Endothelial cell of coronary artery (primary cell): Measurements from ENCODE around the gene MEIOB. TPM values are rescaled to one million over a fixed set of nuclear protein-coding genes. Genes with fewer than 3 reads are reported as not detected.

ENCODE experiments used
- total RNA-seq: library from RNA; depleted of rRNA; stranded (reverse); fragments of >200 nt; gene quantifications from 2 replicates; pipeline ENCODE4 v1.2.3, GENCODE V29; 2014

The MEIOB gene, protein sequence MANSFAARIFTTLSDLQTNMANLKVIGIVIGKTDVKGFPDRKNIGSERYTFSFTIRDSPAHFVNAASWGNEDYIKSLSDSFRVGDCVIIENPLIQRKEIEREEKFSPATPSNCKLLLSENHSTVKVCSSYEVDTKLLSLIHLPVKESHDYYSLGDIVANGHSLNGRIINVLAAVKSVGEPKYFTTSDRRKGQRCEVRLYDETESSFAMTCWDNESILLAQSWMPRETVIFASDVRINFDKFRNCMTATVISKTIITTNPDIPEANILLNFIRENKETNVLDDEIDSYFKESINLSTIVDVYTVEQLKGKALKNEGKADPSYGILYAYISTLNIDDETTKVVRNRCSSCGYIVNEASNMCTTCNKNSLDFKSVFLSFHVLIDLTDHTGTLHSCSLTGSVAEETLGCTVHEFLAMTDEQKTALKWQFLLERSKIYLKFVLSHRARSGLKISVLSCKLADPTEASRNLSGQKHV
- total RNA-seq, result under 0.01 TPM in 1 of 2 replicates, not detected in the other

DNA sequence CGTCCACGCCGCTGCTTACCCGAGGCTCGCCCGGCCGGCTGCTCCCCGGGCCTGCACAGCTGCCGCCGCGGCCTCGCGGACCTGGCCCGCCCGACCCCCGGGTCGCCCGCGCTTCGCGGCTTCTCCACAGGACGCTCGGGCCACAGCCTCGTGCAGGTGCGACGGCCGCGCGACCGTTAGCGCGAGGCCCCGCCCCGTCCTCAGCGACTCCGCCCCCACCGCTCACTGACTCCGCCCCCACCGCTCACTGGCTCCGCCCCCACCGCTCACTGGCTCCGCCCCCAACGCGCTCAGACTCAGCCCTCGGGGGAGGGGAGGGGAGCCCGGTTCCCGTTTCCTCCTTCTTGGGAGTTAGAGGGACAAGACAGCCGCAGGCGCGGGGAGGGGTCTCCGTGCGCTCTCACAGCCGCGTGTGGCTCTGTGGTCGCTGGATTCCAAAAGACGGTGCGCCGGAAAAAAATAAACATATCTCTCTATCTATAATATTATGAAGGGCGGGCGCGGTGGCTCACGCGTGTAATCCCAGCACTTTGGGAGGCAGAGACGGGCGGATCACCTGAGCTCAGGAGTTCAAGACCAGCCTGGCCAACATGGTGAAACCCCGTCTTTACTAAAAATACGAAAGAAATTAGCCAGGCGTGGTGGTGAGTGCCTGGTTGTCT, at the start of gene MEIOB:
TSS of gene MEIOB (minus strand) at position 191 of the 662 bp plus-strand sequence. CDS start 3,989 bp downstream, outside the sequence.

DNA sequence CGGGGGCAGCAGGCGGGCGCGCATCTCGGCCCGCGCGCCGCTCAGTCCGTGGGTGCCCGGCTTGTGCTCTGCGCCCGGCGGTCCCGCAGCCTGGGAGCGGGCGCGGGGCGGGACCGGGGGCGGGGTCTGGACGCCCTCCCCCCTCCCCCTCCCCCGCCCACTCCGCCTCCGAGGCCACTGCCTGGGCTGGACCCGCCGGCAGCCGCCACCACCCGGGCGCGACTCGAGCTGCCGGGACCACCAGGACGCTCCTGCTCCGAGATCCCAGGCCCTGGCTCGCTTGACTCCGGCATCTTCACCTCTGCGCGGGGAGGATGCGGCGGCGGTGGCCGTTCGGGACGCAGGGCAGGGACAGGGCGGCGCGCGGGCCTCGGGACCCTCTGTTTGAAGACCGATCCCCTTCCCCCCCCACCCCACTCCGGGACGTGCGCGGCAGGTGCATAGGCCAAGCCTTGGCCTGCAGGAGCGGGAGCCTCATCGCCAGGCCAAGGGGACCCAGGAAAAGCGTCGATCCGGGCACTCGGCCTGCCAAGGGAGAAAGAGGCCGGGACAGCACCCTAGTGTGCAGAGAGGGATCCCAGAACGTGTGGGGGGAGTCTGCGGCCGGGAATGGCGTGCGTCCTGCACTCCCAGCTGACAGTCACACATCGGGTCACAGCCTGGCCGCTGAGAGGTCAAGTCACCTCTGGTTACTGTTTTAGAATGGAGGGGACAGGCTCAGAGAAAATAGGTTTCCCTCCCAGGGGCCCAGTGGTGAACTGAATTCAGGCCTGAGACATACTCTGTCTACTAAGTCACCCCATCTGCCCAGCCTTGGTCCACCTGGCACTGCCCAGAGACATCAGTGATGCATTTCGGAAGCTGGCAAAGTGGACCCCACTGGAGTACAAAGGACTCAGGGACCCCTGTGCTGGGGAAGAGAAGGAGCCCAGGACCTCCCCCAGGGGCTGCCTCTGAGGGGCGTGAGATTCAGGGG, 46.7 kb upstream of the MEIOB start, which contains the start of gene HS3ST6:
TSS of gene HS3ST6 (minus strand) at position 65 of the 976 bp plus-strand sequence. CDS start 92 bp downstream, outside the sequence.

DNA sequence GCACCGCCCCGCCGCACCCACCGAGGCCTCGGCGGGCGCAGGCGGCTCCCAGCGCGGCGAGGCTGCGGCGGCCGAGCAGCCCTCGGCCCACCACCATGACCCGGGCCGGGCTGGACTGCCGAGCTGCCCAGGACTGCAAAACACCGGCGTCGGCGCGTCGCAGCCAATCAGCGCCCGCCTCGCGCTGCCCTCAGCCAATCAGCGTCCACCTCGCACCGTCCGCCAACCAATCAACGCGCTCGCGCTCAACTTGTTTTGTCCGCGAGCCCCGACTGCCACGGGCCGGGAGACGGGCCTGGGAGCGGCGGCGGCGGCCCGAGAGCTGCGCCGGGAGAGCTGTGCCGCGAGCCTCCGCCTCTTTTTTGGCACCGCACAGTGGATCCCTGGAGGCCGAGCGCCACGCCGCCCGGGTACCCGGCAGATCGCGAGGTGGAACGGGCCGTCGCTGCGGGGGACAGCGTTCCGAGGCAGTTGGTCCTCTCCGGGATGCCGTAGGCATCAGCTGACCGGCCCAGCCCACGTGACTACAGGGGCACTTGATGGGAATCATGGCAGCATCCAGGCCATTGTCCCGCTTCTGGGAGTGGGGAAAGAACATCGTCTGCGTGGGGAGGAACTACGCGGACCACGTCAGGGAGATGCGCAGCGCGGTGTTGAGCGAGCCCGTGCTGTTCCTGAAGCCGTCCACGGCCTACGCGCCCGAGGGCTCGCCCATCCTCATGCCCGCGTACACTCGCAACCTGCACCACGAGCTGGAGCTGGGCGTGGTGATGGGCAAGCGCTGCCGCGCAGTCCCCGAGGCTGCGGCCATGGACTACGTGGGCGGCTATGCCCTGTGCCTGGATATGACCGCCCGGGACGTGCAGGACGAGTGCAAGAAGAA, 45.0 kb downstream of the MEIOB start, which contains the start of the genes FAHD1 and HAGH:
TSS of gene FAHD1 (plus strand) at position 516 of the 883 bp plus-strand sequence. CDS start at position 549, 33 bp downstream.
TSS of gene HAGH (minus strand) at position 135 of the 883 bp plus-strand sequence. CDS start at position 97, 38 bp downstream.

DNA sequence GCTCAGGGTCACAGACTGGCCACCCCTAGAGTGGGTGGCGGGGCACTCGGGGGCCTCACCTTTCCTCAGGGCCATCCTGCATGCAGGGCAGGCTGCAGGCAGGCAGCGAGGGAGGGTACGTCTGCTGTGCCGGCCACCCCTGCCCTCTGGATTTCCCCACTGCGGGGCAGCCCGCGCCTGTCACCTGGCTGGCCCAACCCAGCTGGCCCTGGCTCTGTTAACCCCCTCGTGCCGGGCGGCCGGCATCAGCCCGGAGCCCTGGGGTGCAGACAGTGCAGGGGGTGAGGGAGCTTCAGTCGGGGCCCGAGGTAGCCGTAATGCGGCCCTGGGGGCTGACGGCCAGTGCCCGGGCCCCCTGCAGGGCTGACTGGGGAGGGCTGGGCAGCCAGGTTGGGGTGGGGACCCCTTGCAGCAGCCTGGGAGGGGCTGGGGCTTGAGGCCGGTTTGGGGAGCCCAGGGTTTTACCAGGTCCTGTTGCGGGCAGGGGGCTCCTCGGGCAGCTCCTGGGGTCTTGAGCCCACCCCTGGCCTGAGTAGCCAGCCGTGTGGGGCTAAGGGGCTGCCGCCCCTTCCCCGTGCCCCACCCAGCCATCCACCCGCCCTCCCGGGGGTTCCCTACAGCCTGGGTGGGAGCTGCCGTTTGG, 78.3 kb downstream of the MEIOB start, which contains the start of gene IGFALS:
TSS of gene IGFALS (minus strand) at position 128 of the 643 bp plus-strand sequence. CDS start at position 75, 53 bp downstream.

Other genes with a start within 250 kb of the MEIOB start
- 42.3 and 45.2 TPM in 2 replicates for gene JPT2, start 193.9 kb downstream of the MEIOB start, total RNA-seq
- gene MAPK8IP3, start 166.0 kb downstream of the MEIOB start, total RNA-seq, result 26.4 and 46.4 TPM in 2 replicates
- gene NME3, start 100.6 kb downstream of the MEIOB start, total RNA-seq, result 32.7 and 53.0 TPM in 2 replicates
- 4.7 and 11.7 TPM in 2 replicates for gene EME2, start 99.4 kb downstream of the MEIOB start, total RNA-seq
- 107 and 111 TPM in 2 replicates for gene MRPS34, start 99.0 kb downstream of the MEIOB start, total RNA-seq
- 38.5 and 53.4 TPM in 2 replicates for gene SPSB3, start 89.6 kb downstream of the MEIOB start, total RNA-seq
- gene NUBP2, start 89.2 kb downstream of the MEIOB start, total RNA-seq, result 73.8 and 74.3 TPM in 2 replicates
- not detected in 2 replicates for gene IGFALS, start 78.5 kb downstream of the MEIOB start, total RNA-seq
- 74.0 and 91.0 TPM in 2 replicates for gene HAGH, start 45.3 kb downstream of the MEIOB start, total RNA-seq
- 132 and 143 TPM in 2 replicates for gene FAHD1, start 45.0 kb downstream of the MEIOB start, total RNA-seq
- not detected in 2 replicates for gene HS3ST6, start 46.3 kb upstream of the MEIOB start, total RNA-seq
- 5.8 and 8.2 TPM in 2 replicates for gene MSRB1, start 71.0 kb upstream of the MEIOB start, total RNA-seq
- gene RPL3L, start 82.5 kb upstream of the MEIOB start, total RNA-seq, result not detected in 2 replicates
- gene NDUFB10, start 87.4 kb upstream of the MEIOB start, total RNA-seq, result 149 and 206 TPM in 2 replicates
- gene RPS2, start 92.7 kb upstream of the MEIOB start, total RNA-seq, result 3,397 and 3,624 TPM in 2 replicates
- not detected in 2 replicates for gene RNF151, start 94.7 kb upstream of the MEIOB start, total RNA-seq
- 45.6 and 49.4 TPM in 2 replicates for gene TBL3, start 99.9 kb upstream of the MEIOB start, total RNA-seq
- not detected in 2 replicates for gene NOXO1, start 109.3 kb upstream of the MEIOB start, total RNA-seq
- 12.8 and 14.6 TPM in 2 replicates for gene GFER, start 112.0 kb upstream of the MEIOB start, total RNA-seq
- gene SYNGR3, start 117.8 kb upstream of the MEIOB start, total RNA-seq, result 2.0 and 2.9 TPM in 2 replicates
- gene ZNF598, start 137.7 kb upstream of the MEIOB start, total RNA-seq, result 17.7 and 23.6 TPM in 2 replicates
- gene NPW, start 147.6 kb upstream of the MEIOB start, total RNA-seq, result 0.18 and 0.38 TPM in 2 replicates
- 63.8 and 66.9 TPM in 2 replicates for gene NHERF2, start 154.7 kb upstream of the MEIOB start, total RNA-seq
- 49.3 and 52.5 TPM in 2 replicates for gene NTHL1, start 175.7 kb upstream of the MEIOB start, total RNA-seq
- gene TSC2, start 175.8 kb upstream of the MEIOB start, total RNA-seq, result 44.4 and 54.6 TPM in 2 replicates